C4-2B (cell line): ENCODE data around the gene ZNF385D.

Experiments used
- H3K27ac ChIP-seq: fragments of 450-650 bp; 2 replicates; pipeline ENCODE4 v1.5.1; 2017
- CTCF ChIP-seq: fragments of 450-650 bp; conservative IDR thresholded peaks from 2 replicates; pipeline ENCODE4 v1.5.1; 2017; ENCODE audit warnings: mild to moderate bottlenecking
- ZFX ChIP-seq: fragments of 450-650 bp; IDR thresholded peaks from 2 replicates; pipeline ENCODE4 v1.6.1; 2017

ZNF385D gene

GRCh38 chr3:21585216-21585740 lies 165.7 kb downstream of the ZNF385D start:
- TF ChIP-seq ZFX = no peak
- TF ChIP-seq CTCF = no peak
- no peak overlapping the region for H3K27ac ChIP-seq

DNA sequence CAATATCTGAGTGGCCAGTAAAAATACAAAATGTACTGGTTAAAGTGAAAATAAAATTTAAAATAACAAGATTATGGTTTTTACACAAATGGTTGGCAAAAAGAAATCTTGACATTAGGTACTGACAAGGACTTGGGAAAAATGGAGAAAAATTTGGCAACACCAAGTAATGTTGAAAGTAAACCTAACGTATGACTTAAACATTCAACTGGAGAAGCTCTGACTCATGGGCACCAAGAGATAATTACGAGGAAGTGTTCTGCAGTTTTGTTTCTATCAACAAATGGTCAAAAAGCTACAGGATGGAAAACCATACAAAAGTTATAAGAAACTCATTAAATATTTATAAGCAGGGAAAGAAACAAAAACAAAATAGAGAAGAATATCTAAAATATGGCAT lies 177.7 kb downstream of the ZNF385D start:
- TF ChIP-seq CTCF (no peak), ZFX (no peak)
- H3K27ac ChIP-seq = no peak overlapping the region

- H3K27ac ChIP-seq = no peak overlapping the region
- no peak for TF ChIP-seq ZFX
- TF ChIP-seq CTCF = no peak
Measured at GRCh38 chr3:21564531-21564930, 186.5 kb downstream of the ZNF385D start.

DNA sequence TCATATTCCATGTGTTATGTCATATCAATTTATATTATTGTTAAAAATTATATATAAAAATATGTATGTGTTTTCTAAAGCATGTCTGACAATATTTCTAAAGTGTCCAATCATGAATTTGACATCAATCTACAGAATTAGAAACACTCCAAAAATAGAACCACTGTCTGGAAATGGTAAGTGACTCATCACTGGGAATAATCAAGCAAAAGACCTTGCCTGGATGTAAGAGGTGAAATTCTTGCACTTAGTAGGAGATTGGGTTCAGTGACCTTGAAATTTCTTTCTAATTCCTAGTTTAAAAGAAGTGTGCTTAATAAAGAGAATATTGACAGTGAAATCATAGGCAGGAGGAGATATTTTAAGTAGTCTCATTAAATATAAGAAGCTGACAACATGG lies 188.8 kb downstream of the ZNF385D start:
- H3K27ac ChIP-seq = no peak overlapping the region
- TF ChIP-seq ZFX (no peak), CTCF (no peak)

GRCh38 chr3:21561472-21561871 lies 189.5 kb downstream of the ZNF385D start:
- no peak for TF ChIP-seq CTCF
- TF ChIP-seq ZFX = no peak
- H3K27ac ChIP-seq = no peak overlapping the region

DNA sequence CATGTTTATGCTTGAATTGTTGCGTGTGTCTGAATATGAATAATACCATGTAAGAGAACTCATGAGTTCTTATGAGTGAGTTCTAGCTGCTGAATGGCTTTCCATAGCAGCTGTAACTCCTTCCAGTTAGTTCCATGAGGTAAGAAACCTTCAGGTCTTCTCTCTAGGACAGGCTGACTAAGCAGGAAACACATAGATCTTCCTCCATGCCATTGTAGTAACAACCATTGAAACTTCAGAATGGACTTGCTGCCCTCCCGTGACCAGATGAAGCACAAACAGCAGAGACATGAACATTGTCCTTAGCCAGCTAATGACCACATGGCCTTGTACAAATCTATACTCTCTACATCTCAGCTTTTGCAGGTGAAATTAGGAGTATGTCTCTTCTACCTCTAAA lies 200.0 kb downstream of the ZNF385D start:
- TF ChIP-seq ZFX (no peak), CTCF (peak; percentile 19)

GRCh38 chr3:21544076-21544462 lies 206.9 kb downstream of the ZNF385D start:
- H3K27ac ChIP-seq = no peak overlapping the region
- TF ChIP-seq ZFX = no peak
- TF ChIP-seq CTCF = no peak

More for the DNA sequence above, 200.0 kb downstream of the ZNF385D start:
- no peak overlapping the region for H3K27ac ChIP-seq
